ENCODE data around the gene AHCYL1. TPM values are rescaled to one million over a fixed set of nuclear protein-coding genes. Genes with fewer than 3 reads are reported as not detected.

Gene AHCYL1
- total RNA-seq, 4 donors from 2014 or later, result 82.6 to 102 (median 92.4) TPM

GRCh38 chr1:110049801-110050601 lies 65.4 kb downstream of the AHCYL1 start:
- Histone ChIP-seq H3K4me1 (peaks cover 0 to 13% (median 12%) of the 10 kb centered on the region in 3 donors), H3K27me3 (no peaks in the 10 kb centered on the region), H3K27ac (peak overlapping the region in 2 of 4 donors; percentile 4 to 31), H3K4me3 (no peak overlapping the region), H3K9me3 (no peaks in the 10 kb centered on the region), H3K36me3 (peaks cover 0 to 100% of the 10 kb centered on the region in 2 donors)
- TF ChIP-seq, protein P1, sequence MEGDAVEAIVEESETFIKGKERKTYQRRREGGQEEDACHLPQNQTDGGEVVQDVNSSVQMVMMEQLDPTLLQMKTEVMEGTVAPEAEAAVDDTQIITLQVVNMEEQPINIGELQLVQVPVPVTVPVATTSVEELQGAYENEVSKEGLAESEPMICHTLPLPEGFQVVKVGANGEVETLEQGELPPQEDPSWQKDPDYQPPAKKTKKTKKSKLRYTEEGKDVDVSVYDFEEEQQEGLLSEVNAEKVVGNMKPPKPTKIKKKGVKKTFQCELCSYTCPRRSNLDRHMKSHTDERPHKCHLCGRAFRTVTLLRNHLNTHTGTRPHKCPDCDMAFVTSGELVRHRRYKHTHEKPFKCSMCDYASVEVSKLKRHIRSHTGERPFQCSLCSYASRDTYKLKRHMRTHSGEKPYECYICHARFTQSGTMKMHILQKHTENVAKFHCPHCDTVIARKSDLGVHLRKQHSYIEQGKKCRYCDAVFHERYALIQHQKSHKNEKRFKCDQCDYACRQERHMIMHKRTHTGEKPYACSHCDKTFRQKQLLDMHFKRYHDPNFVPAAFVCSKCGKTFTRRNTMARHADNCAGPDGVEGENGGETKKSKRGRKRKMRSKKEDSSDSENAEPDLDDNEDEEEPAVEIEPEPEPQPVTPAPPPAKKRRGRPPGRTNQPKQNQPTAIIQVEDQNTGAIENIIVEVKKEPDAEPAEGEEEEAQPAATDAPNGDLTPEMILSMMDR (IDR thresholded peaks at IDR 0.05), result no peak
- TF ChIP-seq POLR2AphosphoS5 (IDR thresholded peaks at IDR 0.05) (no peak), POLR2A (IDR thresholded peaks at IDR 0.05) (no peak), EP300 (IDR thresholded peaks at IDR 0.05) (no peak)
- WGBS, 2 donors (ENCODE audit: low coverage in 1 of 2), result 100% methylated on average over 1 of the region's 11 CpGs; no CpG with 5 or more reads in 1 of the 2 donors
- no peak for ATAC-seq

DNA sequence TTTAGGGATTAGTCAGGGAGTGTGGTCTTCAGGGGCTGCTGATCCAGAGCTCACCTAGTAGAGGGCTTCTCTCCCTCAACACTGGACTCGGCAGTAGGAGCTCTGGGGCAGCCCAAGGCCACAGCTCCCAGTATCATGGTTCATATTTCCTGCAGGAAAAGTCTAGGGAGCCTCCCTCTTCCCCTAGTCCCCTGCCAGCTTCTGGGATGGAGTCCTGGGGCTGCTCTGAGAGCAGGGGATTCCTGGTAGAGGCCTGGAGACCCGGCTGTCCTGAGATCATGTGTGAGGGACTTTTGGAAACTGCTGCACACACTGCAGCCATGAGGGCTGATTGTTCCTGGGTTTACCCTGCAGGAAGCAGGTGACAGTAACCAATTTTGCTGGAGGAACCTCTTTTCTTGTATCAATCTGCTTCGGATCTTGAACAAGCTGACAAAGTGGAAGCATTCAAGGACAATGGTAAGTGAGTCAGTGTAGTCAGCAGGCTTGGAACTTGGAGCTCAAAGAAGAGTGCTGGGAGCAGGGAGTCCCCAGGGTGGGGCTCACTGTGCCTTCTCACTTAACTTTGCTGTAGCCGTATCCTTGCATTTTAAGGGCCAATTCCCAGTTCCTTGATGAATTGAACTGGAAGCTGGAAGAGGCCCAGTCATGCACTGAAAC lies 66.2 kb downstream of the AHCYL1 start:
- Histone ChIP-seq H3K4me3 (no peak overlapping the region), H3K4me1 (peaks cover 0 to 13% (median 12%) of the 10 kb centered on the region in 3 donors), H3K36me3 (peaks cover 0 to 100% of the 10 kb centered on the region in 2 donors), H3K27me3 (no peaks in the 10 kb centered on the region), H3K27ac (peak overlapping the region in 1 of 4 donors; percentile 4), H3K9me3 (no peaks in the 10 kb centered on the region)
- ATAC-seq, result no peak
- 52% methylated on average over 2 of the region's 4 CpGs; no CpG with 5 or more reads in 1 of the 2 donors for WGBS, 2 donors (ENCODE audit: low coverage in 1 of 2)
- TF ChIP-seq POLR2A (IDR thresholded peaks at IDR 0.05) (no peak), EP300 (IDR thresholded peaks at IDR 0.05) (no peak), POLR2AphosphoS5 (IDR thresholded peaks at IDR 0.05) (no peak)
- TF ChIP-seq, protein P1 (IDR thresholded peaks at IDR 0.05), result no peak

- ATAC-seq, result no peak
- 50 to 55% methylated on average over 2 of the region's 2 CpGs for WGBS, 2 donors (ENCODE audit: low coverage in 1 of 2)
- no peak overlapping the region for H3K4me3 ChIP-seq
- H3K27me3 ChIP-seq, result no peaks in the 10 kb centered on the region
- peaks cover 0 to 16% (median 12%) of the 10 kb centered on the region in 3 donors for H3K4me1 ChIP-seq
- peak overlapping the region in 1 of 4 donors; percentile 5 for H3K27ac ChIP-seq
- no peaks in the 10 kb centered on the region for H3K9me3 ChIP-seq
- TF ChIP-seq POLR2AphosphoS5 (IDR thresholded peaks at IDR 0.05) (no peak), POLR2A (IDR thresholded peaks at IDR 0.05) (no peak), EP300 (IDR thresholded peaks at IDR 0.05) (no peak)
- TF ChIP-seq, protein P1 (IDR thresholded peaks at IDR 0.05), result no peak
- peaks cover 0 to 100% of the 10 kb centered on the region in 2 donors for H3K36me3 ChIP-seq
Observed at GRCh38 chr1:110051262-110051648, 66.7 kb downstream of the AHCYL1 start.

DNA sequence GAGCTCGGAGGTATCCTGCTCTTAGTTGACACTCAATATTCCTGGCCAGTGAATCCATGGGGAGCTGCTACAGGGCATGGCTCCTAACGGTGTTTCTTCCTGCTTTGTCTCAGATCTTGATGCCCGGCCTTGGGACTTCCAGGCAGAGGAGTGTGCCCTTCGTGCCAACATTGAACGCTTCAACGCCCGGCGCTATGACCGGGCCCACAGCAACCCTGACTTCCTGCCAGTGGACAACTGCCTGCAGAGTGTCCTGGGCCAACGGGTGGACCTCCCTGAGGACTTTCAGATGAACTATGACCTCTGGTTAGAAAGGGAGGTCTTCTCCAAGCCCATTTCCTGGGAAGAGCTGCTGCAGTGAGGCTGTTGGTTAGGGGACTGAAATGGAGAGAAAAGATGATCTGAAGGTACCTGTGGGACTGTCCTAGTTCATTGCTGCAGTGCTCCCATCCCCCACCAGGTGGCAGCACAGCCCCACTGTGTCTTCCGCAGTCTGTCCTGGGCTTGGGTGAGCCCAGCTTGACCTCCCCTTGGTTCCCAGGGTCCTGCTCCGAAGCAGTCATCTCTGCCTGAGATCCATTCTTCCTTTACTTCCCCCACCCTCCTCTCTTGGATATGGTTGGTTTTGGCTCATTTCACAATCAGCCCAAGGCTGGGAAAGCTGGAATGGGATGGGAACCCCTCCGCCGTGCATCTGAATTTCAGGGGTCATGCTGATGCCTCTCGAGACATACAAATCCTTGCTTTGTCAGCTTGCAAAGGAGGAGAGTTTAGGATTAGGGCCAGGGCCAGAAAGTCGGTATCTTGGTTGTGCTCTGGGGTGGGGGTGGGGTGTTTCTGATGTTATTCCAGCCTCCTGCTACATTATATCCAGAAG lies 69.2 kb downstream of the AHCYL1 start:
- ATAC-seq, result peak; percentile 62
- Histone ChIP-seq H3K27me3 (no peaks in the 10 kb centered on the region), H3K27ac (no peak overlapping the region), H3K36me3 (peaks cover 0 to 100% of the 10 kb centered on the region in 2 donors), H3K4me3 (no peak overlapping the region), H3K9me3 (no peaks in the 10 kb centered on the region), H3K4me1 (peaks cover 0 to 39% (median 18%) of the 10 kb centered on the region in 3 donors)
- TF ChIP-seq, protein P1 (IDR thresholded peaks at IDR 0.05), result peak; percentile 84 to 95 (median 86)
- TF ChIP-seq EP300 (IDR thresholded peaks at IDR 0.05) (no peak), POLR2AphosphoS5 (IDR thresholded peaks at IDR 0.05) (no peak)
- WGBS, 2 donors (ENCODE audit: low coverage in 1 of 2), result 5 to 40% methylated on average over 3 to 5 of the region's 16 CpGs
